Measurements from ENCODE around the gene ANKRD33B.

ANKRD33B gene

DNA sequence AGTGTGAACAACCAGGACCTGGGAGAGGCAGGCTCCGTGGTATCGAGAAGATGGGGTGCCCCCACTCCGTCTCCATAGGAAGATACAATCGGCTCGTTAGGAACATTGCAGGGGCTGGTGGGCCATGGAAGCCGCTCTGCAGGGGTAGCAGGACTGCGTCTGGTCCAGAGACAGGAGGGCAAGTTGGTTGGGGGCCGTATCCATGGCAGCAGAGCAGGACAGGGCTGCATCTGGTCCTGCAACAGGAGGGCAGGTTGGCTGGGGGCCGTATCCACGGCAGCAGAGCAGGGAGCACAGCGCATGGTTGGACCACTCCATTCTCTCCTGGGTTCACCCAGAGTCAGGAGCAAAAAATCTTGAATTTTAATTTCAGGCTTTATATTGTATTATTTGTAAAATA, 98.2 kb downstream of the ANKRD33B start:
- DNase-seq, result no peak

DNA sequence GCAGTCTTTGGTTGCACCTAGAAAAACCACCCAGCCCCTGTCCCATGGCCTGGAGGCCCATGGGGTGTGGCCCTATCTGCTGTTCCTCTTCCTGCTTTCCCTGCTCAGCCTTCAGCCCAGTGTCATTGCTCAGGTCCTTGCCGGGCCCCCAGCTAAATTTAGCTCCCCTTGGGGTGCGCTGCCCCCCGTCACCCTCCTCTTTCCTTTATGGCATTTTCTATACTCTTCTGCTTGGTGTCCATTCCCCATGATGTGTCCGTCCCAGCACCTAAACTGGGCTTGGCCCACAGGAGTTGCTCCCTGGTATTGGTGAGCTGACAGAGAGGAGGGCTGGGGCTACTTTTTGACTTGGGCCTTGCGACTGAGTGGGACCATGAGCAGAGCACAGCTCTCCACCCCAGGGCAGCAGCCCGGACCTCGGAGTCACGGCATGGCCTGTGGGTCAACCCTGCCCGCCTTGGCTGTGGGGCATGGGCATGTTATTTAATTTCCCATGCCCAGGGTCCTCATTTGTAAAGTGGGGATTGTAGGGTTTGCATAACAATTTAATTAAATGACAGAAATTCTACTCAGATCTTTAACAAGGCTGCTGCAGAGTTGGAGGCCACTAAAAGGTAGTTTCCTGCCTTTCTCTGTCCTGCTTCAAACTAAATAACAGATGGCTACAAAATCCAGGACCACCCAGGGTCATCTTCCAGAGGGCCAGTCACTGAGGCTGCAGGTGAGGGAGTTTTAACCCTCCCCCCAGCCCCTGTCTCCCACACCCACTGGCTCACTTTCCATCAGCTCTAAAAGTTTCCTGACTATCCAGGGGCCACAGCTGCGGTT, 99.0 kb downstream of the ANKRD33B start:
- no peak for DNase-seq

DNA sequence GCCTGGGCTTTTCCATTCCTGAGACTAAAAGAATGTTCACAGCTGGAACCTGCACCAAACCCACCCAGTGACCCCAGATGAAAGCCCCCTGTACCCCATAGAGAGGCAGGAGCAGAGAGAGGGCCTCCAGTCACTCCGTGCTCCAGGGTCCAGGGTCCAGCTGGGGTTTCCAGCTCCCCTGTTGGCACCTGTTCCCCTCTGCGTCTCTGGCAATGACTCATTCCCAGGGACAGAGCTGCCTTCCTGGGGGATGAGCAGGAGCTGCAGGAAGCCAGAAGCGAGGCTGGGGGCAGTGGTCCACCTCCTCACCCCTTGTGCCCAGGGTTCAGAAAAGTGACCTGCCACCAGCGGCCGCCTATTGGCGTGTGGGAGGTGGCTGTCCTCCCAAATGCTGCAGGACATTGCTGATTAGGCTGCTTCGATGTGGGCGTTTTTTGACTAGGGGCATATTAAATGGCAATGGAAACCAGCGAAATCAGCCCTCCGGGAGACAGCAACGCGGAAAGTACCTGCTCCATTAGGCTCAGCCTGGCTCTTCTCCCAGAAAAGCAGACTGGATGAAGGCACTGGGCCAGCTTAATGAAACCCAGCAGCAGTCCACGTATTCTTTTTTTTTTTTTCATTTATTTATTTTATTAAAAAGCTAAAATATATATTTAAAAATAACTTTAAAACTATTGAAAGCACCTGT, 99.8 kb downstream of the ANKRD33B start:
- peak; percentile 30 for DNase-seq

DNA sequence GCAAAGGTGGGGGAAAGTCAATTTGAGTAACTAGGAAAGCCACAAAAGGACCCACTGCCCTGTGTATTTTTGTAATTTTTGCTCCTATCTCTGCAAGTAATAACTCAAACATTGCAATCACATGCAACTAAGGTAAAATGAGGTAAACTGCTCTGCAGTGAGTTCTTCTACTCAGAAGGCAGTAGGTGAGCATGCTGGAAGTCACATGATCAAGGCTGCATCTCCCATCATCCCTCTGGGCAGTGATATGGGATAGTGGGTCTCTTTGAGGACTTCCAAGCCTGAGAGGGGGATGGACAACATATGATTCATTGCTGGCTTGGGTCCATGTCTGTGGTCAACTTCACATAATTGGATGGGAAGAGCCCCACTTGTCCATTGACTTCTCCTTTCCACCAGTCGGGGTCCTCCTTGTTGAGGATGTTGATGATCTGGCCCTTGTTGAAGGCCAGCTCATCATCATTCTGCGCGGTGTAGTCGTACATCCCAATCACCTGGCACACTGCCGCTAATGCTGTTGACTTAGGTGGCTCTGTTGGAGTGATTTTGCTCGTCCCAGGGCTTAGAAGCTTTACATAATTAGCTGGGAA, 100.4 kb downstream of the ANKRD33B start:
- peak; percentile 41 for DNase-seq

DNA sequence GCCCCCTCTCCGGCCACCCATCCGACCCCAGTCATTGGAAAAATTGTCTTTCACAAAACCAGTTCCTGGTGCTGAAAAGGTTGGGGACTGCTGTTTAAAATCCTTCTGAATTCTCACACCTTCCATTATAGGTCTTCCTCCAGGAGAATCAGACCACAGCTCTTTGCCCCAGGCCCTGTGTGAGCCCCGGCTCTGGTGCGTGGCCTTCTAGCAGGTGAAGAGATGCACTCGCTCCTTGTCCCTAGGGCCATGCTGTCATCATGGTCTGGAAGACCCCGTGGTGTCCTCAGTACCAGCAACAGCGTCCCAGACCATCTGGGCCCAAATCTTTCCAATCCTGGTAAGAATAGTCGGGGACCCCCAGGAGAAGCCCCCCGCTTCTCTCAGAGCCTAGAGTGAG, 101.9 kb downstream of the ANKRD33B start:
- DNase-seq, result no peak

DNA sequence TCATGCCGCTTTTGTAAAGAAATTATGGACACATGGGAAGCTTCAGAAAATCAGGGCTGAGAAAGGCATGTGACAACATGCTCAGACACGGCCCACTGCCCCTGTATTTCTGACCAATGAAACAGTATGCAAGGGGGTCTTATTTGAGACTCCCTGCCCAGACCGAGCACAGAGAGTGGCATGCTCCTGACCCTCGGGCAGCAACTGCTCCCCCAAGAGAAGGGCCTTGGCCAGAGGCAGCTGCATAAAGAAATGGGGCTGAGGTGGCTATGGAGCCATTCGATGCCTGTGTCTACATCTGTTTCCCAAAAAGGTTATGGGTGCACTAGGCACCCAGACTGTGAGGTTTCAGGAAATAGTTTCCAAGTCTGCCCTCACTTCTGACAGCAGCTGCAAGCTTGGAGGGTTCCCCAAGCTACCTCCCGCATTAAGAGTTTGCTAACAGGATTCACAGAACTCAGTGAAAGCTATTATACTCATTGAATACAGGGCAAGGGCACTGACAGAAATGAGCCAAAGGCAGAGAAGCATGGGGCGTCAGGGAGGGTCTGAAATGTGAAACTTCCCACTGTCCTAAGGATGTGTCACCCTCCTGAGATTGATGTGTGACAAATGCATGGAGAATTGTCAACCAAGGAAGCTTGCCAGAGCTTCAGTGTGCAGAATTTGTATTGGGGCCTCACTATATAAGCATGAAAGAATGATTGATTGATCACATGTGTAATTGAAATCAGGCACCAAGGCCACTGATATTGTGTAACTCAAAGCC, 102.8 kb downstream of the ANKRD33B start:
- no peak for DNase-seq

DNA sequence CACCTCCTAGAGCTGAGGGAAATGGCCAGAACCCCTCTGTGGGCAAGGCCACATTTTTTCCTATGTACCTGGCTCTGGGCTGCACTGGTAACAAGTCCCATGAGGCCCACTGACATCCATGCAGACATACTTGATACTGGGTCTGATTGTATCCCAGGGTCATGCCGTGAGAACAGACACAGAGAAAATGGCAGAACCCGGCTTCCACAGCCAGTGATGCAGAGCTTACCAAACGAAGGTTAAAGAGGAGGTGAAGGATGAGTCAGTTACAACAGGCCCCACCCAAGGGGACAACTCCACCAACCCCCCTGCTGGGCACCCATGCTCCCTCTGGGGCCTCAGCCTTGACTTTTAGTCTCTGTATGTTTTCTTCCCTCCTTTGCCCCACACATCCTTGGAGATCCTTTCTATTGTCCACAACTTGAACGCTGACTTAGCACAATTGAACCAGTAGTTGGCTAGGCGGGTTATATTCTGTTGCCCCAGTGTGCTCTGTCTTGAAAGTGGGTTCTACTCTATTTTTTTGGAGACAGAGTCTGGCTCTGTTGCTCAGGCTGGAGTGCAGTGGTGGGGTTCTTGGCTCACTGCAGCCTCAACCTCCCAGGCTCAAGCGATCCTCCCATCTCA, 103.7 kb downstream of the ANKRD33B start:
- DNase-seq, result no peak

DNA sequence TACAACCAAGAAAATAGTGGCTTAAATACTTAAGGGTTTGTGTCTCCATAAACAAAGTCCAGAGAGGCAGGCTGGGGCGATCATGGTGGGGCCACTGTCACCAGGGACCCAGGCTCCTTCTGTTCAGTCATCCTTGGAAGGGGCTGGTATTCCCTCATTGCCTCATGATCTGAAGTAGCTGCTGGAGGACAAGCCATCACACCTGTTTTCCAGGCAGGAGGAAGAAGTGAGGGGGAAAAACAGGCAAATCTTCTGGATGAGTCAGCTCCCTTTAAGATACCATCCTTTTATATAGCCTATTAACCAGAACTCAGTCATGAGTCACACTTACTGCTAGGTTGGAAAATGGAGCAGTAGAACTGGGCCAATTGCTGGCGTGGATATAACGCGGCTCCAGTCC, 104.8 kb downstream of the ANKRD33B start:
- DNase-seq, result no peak

DNA sequence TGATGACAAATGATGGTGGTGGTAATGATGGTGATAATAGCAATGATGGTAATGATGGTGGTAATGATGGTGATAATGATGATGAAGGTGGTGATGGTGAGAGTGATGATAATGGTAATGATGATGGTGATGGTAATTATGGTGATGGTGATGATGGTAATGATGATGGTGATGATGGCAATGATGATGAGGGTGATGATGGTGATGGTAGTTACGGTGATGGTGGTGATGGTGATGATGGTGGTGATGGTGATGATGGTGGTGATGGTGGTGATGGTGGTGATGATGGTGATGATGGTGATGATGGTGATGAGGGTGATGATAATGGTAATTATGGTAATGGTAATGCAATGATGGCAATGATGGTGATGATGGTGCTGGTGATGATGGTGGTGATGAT, 106.1 kb downstream of the ANKRD33B start:
- no peak for DNase-seq

DNA sequence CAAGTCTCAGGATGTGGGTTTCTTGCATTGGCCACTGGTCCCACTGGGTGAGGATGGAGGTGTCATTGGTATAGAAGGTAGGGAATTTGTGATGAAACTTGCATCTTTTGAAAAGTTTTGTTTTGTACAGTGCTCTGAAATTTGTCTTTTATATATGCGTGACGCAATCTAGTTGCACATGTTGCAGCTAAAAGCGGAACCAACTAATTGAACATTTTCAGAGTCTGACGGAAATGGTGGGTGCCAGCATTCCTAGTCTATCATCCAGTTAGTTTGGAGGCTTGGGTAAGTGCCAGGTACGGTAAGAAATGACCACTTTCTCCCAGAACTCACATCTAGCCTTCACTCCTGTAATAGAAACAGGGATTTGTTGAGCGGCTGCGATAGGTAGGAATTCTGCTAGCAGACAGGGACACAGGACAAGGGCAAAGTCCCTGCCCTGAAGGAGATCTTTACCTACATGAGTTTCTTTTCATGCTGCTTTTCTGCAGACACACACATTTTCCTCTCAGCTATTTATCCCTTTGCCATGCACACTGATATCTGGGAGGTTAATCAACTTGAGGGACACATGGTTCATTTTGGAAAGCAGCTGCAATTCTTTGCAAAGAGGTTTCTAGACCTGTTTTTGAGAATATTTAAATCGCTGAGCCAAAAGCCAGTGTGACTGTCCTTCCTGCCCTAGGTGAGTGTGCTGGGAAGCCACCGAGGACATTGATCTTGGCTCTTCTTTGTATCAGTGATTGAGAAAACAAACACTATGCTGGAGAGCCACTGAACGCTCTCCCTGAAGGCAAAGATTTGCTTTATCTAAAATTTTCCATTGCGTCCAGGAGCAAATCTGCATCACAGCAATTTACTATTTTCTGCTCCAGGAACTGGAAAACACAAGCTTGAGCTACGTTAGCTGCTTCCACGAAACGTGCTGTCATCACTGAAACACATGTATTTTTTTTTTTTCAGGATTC, 107.5 kb downstream of the ANKRD33B start:
- DNase-seq, result peak; percentile 36

DNA sequence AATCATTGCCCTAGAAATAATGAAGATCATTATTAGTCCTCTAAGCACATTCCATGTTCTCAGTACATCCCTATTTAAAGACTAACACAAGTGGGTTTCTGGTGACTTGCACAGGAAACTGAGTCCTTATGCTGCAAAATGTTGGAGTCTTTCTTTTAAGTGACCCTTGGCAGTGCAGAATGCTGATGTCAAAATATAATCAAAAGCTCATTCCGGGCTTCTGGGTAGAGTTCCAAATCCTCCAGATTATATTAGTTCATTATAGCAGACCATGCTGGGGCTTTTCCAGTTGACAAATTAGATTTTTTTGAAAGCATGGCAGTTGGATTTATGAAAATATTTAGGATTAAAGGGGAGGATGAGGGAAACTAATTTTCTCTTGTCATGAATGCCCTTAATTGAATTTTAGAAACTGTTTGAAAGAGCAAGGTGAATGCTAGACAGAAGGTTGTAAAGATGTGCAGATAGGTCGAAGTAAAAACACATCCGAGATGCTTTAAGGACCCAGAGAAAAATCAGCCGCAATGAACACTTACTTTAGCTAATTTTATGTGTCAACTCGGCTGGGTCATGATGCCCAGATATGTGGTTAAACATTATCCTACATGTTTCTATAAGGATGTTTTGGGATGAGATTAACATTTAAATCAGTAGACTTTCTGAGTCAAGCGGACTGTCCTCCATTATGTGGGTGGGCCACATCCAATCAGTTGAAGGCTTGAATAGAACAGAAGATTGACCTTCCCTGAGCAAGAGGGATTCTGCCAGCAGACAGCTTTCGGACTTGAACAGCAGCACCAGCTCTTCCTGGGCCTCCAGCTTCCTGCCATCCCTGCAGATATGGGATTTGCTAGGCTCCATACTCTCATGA, 108.5 kb downstream of the ANKRD33B start:
- no peak for DNase-seq

DNA sequence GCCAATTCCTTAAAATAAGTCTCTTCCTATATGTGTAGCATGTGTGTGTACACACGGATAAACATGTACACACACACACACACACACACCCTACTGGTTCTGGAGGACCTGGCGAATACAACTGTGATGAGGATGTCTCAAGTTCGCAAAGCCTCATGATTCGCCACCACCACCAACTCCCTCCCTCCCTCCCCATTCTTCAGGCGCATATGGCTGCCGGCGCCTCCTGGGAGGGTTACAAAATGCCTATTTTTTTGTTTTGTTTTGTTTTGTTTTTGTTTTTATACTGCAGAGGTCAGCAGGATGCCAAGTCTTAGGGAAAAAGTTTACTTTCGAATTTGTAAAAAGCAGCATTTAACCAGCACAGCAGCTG, 109.1 kb downstream of the ANKRD33B start:
- no peak for DNase-seq

DNA sequence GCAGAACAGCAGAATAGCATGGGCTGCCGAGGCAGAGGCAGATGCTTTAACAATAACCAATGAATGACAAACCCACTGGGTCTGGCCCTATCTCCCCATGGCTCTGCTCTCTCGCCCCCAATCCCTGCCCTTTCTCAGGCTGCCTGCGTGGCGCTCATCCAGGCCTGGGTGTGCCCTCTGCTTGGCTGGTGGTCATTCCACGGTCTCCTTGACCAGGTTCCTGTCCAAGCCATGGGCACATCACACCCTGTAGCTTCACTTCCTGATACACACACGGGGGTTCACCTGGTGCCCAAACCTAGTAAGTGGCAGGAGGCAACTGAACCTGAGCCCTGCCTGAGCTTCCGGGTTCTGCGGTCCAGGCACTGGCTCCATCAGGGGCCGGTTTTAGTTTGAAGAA, 109.5 kb downstream of the ANKRD33B start:
- no peak for DNase-seq

DNA sequence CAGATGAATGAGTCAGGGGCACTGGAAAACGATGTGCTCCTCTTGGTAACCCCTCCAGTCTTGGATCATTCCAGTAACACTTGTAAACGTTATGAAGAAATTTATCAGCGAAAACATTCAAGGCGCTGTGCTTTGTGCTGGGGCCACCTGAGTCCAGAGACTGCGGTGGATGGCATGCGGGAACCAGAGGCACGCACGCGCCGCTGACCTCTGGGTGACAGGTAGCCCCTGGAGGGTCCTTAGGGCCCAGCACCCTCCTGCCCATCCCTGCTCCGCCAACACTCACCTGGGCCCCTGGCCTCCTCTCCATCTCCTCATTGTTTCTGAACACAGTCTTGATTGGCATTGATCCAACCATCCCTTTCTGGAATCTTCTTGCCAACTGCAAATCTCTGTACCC, 110.2 kb downstream of the ANKRD33B start:
- no peak for DNase-seq

DNA sequence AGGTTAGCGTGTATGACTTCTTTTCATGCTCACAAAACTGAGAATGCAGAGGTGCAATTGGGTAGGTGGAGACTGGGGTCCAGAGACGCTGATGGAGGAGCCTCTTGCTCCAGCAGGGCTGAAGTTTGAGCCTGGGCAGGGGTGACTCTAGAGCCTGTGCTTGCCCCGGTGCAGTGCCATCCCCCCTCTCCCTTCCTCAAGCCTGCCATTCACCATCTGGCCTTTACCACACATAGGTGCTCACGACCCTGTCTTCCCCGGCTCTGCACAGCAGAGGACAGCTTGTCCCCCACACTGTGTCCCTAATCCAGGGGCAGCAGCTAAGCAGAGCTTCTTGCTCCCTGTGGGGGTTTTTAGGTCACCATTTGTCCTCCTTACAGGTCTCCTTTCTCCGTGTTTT, 110.7 kb downstream of the ANKRD33B start:
- no peak for DNase-seq

DNA sequence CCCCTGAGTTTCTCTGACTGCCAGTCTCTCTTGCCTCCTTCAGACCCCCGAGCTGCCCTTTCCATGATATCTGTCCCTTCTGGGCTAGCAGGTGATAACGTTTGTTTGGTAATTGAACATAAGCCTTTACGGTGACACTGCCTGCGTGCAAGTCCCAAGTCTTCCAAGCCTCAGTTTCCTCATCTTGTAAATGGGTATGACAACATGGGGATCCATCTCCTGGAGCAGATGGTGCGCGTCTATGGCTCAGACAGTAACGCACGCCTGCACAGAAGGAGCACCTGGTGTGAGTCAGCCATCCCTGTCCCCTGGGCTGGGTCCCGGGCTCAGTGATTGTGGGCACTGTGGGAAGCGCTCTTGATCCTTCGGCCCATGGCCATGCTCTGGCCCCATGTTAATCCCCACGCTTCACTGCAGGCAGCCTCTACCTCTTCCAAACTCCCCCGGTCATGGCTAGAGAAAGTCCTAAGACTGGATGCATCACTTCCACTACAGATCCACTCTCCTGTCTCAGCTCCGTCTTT, 111.4 kb downstream of the ANKRD33B start:
- DNase-seq, result no peak

DNA sequence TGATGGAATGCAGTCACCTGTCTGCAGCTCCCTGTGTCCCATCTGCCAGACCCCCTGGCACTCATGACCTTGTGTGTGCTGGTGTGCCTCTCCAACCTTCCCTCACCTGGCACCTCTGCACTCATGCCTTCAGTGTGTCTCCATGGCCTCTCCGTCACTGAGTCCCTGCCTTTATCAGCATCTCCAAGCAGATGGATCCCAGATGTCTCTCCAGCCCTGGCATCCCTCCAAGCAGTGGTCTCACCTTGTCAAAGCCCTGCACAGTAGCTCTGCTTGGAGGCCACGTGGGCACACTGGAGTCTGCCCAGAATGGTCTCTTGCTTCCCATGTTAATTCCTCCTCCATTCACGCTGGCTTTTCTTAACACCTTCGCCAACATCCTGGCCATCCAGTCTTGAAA, 112.4 kb downstream of the ANKRD33B start:
- peak; percentile 23 for DNase-seq

DNA sequence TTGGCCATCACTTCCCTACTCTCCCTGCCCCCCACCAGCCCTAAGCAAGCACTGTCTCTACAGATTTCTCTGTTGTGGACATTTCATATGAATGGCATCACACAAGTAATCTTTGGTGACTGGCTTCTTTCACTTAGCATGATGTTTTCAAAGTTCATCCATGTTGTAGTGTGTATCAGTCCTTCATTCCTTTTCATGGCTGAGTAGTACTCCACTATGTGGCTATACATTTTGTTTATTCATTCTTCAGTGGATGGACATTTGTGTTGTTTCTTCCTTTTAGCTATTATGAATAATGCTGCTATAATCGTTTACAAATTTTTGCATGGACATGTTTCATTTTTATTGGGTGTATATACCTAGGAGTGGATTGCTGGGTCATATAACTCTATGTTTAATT, 113.1 kb downstream of the ANKRD33B start:
- DNase-seq, result no peak

DNA sequence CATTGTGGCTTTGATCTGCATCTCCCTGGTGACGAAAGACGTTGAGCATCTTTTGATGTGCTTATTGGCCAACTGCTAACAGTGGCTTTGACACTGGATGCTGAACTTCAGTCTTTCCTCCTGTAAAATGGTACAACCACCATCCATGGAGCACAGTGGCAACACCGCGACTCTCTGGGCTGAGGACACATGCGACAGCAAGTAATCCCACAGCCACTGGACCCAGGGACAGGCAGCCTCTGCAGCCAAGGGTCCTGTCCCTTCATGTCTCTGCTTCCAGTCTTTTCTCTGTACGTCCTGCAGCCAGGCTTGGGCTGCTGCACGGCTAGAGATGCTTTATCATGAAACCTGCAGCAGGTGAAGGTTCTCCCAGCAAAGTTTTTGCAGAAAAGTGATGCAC, 113.7 kb downstream of the ANKRD33B start:
- DNase-seq, result no peak

DNA sequence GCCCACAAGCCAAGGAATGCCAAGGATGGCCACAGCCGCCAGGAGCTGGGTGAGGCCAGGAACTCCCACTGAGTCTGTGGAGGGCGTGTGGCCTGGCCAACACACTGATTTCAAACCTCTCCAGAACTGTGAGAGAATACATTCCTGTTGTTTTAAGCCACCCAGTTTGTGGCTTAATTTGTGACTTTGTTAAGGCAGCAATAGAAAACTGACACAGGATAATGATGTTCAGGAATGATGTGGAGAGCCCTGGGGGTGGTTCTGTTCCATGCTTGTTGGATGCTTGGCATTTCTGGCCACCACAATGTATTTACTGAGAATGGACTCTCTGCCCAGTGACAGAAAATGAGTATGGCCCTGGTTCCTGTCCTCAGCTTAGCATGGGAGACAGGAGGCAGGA, 114.4 kb downstream of the ANKRD33B start:
- peak; percentile 45 for DNase-seq

All from fibroblast of skin of abdomen (primary cell).